Measurements from ENCODE around the gene CTIF.

CTIF gene

DNA sequence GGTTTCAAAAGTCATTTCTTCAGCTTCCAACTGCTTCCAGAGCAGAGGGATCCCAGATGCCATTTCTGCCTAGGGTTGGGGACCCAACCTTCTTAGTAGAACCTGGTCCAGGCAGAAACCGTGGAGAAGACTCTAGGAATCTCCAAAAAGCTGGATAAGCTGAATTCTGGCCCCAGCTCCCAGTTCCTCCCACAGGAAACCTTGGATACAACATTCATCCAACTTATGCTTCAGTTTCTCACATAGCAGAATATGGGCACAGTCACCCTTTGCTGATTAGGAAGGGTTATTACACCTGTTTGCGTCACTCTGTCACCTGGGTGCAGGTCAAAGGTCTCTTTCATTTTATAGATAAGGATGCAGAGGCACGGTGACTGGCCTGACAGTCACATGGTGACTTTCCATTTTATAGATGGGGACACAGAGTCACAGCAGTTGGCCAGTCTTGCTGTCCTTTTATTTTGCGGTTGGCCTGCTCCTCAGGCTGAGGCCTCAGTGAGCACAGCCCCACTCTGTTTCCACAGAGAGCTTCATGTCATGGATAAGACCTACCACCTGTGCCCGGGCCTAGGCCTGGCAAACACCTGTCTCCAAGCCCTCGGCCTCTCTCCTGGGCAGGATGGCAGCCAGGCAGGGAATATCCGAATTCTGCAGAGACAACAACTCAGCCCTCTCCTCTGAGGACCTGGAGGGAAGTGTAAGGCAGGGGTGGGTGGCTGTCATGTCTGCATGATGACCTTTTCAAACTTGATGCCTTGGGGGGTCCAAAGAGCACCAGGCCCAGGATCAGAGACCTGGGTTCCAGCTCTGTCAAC, 263.1 kb downstream of the CTIF start:
- Histone ChIP-seq H3K36me3 (replicated peaks) (peaks cover 14% of the 10 kb centered on the region), H3K27me3 (replicated peaks) (no peaks in the 10 kb centered on the region), H3K27ac (no peak overlapping the region), H3K4me3 (ENCODE audit: low read depth, low read length) (no peak overlapping the region)
- in situ Hi-C loops (cut with HindIII; ENCODE audit: low pct_ligation_motif_present, low sequenced_read_pairs): no loop called here
- no peak for DNase-seq
- TF ChIP-seq, protein P1, sequence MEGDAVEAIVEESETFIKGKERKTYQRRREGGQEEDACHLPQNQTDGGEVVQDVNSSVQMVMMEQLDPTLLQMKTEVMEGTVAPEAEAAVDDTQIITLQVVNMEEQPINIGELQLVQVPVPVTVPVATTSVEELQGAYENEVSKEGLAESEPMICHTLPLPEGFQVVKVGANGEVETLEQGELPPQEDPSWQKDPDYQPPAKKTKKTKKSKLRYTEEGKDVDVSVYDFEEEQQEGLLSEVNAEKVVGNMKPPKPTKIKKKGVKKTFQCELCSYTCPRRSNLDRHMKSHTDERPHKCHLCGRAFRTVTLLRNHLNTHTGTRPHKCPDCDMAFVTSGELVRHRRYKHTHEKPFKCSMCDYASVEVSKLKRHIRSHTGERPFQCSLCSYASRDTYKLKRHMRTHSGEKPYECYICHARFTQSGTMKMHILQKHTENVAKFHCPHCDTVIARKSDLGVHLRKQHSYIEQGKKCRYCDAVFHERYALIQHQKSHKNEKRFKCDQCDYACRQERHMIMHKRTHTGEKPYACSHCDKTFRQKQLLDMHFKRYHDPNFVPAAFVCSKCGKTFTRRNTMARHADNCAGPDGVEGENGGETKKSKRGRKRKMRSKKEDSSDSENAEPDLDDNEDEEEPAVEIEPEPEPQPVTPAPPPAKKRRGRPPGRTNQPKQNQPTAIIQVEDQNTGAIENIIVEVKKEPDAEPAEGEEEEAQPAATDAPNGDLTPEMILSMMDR (IDR thresholded peaks at IDR 0.05; ENCODE audit: low read depth, low read length, missing control alignments): no peak

DNA sequence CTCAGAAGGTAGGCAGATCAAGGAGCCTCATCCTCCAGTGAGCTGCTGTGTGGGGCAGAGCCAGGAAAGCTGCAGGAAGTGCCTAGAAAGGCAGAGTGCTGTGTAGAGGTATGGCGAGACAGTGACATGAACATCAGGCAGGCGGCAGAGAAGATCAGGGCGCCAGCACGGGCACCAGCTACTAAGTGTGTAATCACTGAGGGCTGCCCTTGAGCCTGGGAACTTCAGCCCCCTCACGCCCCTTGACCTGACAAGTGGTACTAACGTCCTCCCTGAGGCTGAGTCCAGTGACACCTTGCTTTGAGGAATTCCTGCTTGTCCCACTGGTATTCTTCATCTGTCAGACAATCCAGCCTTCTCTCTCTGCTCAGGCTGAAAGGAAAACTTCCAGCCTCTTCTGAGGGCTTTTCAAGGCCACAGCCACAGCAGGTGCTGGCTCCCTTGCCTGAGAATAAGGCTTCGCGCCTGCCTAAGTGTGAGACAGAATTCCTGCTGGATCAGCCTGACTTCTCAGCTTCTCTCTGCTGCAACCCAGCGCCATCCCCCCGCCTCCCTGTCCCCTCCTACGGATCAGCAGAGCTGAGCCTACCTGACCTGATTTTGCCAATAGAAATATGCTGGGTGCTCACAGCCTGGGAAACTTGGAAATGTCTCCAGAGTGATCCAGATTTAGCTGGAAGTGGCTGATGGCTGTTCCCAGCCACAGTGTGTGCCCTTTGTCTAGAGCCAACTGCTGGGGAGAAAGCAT, 263.9 kb downstream of the CTIF start:
- Histone ChIP-seq H3K36me3 (replicated peaks) (peaks cover 14% of the 10 kb centered on the region), H3K4me3 (ENCODE audit: low read depth, low read length) (no peak overlapping the region), H3K27ac (no peak overlapping the region)

DNA sequence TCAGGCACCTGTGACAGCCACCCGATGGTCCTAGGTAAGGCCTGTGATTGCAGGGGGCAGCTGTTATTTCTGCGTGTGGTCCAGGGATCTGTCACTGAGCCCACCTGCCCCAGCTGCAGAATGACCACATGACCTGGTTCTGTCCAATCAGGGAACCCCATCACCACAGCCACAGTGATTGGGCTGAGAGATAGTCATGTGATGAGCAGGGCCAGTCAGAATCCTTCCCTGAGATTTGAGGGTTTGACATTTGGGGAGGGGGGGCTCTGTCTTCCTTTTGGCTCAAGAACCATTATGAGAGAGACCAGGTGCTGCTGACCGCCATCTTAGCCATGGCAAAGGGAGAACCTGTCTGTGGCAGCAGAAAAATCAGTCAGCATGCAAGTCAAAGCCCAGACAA, 264.7 kb downstream of the CTIF start:
- TF ChIP-seq, protein P1 (IDR thresholded peaks at IDR 0.05; ENCODE audit: low read depth, low read length, missing control alignments): no peak
- H3K27ac ChIP-seq: no peak overlapping the region
- peaks cover 14% of the 10 kb centered on the region for H3K36me3 ChIP-seq (replicated peaks)
- in situ Hi-C loops (cut with HindIII; ENCODE audit: low pct_ligation_motif_present, low sequenced_read_pairs): no loop called here
- H3K27me3 ChIP-seq (replicated peaks): no peaks in the 10 kb centered on the region
- no peak overlapping the region for H3K4me3 ChIP-seq (ENCODE audit: low read depth, low read length)
- DNase-seq: no peak

More for the DNA sequence above, 263.9 kb downstream of the CTIF start:
- in situ Hi-C loops (cut with HindIII; ENCODE audit: low pct_ligation_motif_present, low sequenced_read_pairs): no loop called here
- H3K27me3 ChIP-seq (replicated peaks): no peaks in the 10 kb centered on the region
- no peak for DNase-seq
- TF ChIP-seq, protein P1 (IDR thresholded peaks at IDR 0.05; ENCODE audit: low read depth, low read length, missing control alignments): no peak

DNA sequence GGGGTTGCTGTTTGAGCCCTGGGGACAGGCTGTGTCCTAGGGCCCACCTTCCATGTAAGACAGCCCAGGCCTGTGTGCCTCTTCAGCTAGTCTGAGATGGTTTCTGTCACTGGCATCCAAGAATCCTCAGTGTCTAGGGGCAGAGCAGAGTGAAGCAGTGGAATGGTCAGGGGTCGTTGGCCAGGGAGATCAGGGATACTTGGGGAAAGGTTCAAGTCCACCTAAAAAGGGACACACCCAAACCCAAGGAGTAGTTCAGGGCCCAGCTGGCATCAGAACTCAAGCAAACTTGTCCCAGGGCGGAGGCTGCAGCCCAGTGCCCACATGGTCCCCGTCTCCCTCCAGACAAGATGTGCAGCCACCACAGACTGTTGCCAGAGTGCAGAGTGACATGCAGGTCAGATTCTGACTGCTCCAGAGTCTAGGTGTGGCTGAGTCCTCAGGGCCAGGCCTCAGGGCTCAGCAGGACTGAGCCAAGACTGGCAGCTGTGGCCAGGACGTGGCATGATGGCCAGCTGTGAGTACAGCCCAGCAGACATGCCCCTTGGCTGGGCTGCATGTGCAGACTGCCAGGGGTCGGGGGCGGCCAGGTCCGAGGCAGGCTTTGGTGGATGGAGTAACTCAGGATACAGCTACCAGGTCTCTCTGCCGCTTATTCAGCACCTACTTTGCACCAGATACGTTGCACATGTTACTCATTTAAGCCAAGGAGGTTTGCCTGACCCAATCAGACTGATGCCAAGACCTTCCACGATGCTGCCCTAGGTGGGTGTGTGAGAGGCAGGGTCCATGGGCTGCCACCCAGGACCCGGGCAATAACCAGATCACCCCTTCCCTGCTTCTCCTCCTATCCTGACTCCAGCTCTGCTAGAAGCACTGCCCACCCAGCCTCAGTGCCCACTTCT, 265.4 kb downstream of the CTIF start:
- Histone ChIP-seq H3K27ac (no peak overlapping the region), H3K4me3 (ENCODE audit: low read depth, low read length) (no peak overlapping the region), H3K36me3 (replicated peaks) (peaks cover 14% of the 10 kb centered on the region), H3K27me3 (replicated peaks) (no peaks in the 10 kb centered on the region)
- TF ChIP-seq, protein P1 (IDR thresholded peaks at IDR 0.05; ENCODE audit: low read depth, low read length, missing control alignments): no peak
- DNase-seq: no peak
- in situ Hi-C loops (cut with HindIII; ENCODE audit: low pct_ligation_motif_present, low sequenced_read_pairs): no loop called here

DNA sequence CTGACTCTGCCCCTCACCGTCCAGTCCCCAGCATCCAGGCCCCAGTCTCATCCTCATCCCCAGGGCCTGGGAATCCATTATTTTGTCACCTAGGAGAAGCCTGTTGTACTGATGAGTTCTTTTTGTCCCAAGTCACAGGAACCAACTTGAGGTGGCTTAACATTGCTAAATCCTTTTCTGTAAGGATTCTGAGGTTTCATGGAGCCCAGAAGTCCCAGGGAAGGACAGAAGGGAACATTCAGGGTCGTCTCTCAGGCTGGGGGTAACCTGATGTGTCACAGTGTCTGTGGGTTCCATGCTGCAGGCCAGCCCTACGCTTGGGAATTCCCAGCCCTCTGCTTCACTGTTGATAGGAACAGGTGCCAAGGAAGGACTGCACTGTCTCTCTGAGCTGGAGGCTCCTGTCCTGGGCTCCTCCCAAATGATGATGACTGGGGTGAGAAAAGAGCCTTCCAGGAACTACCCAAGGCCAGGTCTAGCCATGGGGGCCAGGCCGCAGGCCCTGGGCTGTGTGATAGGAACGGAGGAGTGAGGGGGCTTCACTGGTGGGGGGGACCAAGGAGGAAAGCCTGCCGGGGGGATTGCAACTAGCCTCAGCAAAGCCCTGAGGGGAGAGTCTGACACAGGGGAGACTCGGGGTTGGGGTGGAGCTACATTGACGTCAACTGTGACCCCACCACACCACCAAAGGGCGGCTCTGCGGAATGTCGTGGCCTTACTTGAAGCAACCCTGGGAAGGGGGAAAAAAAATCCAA, 266.2 kb downstream of the CTIF start:
- no peak overlapping the region for H3K27ac ChIP-seq
- TF ChIP-seq, protein P1 (IDR thresholded peaks at IDR 0.05; ENCODE audit: low read depth, low read length, missing control alignments): no peak
- no peak for DNase-seq
- no peaks in the 10 kb centered on the region for H3K27me3 ChIP-seq (replicated peaks)
- in situ Hi-C loops (cut with HindIII; ENCODE audit: low pct_ligation_motif_present, low sequenced_read_pairs): no loop called here
- H3K36me3 ChIP-seq (replicated peaks): peaks cover 14% of the 10 kb centered on the region
- no peak overlapping the region for H3K4me3 ChIP-seq (ENCODE audit: low read depth, low read length)

Data from brain microvascular endothelial cell (primary cell).